Keratinocyte (primary cell): ENCODE measurements around the gene C17orf113. TPM values are rescaled to one million over a fixed set of nuclear protein-coding genes. Genes with fewer than 3 reads are reported as not detected.

Source experiments
- DNase-seq: peaks from one replicate; pipeline ENCODE4 v3.0.0-alpha.2; 2011; ENCODE audit warnings: low read depth, missing footprints, low spot score
- FAIRE-seq: peaks from 2 replicates; lab custom pipeline; 2011; peaks lifted over from hg19 to GRCh38; lab: Jason Lieb, UNC
- H2AFZ ChIP-seq: 2 replicates; pipeline ENCODE4 v1.6.0; 2012; ENCODE audit warnings: low read length, control low read depth, inconsistent platforms; ENCODE audit not compliant: control insufficient read depth
- H3K27ac ChIP-seq: 2 replicates; pipeline ENCODE4 v1.5.1; 2011; ENCODE audit warnings: low read length; ENCODE audit not compliant: control insufficient read depth, insufficient read depth
- H3K27me3 ChIP-seq: 3 replicates; pipeline ENCODE4 v1.6.0; 2011; ENCODE audit warnings: low read length; ENCODE audit not compliant: control insufficient read depth, insufficient read depth; ENCODE audit errors: extremely low read depth
- H3K36me3 ChIP-seq, 2 experiments: 2 replicates in 1 of 2; 3 replicates in 1 of 2; pipeline ENCODE4 v1.5.1; 2011; ENCODE audit warnings: low read length in 2 of 2, mild to moderate bottlenecking in 1 of 2; ENCODE audit not compliant: control insufficient read depth in 2 of 2, insufficient read depth in 2 of 2; ENCODE audit errors: extremely low read depth in 1 of 2
- H3K4me1 ChIP-seq: 3 replicates; pipeline ENCODE4 v1.5.1; 2011; ENCODE audit warnings: low read length; ENCODE audit not compliant: control insufficient read depth, insufficient read depth; ENCODE audit errors: extremely low read depth
- H3K4me2 ChIP-seq: 3 replicates; pipeline ENCODE4 v1.6.0; 2011; ENCODE audit warnings: low read depth, low read length; ENCODE audit not compliant: control insufficient read depth, insufficient read depth; ENCODE audit errors: extremely low read depth
- H3K4me3 ChIP-seq, 3 experiments: fragments of 200-600 bp in 1 of 3; sonication (generic) in 1 of 3; 2 replicates in 2 of 3; 3 replicates in 1 of 3; pipeline ENCODE4 v1.5.1; 2011 to 2016; ENCODE audit warnings: low read length in 3 of 3, mild to moderate bottlenecking in 3 of 3, control low read depth in 2 of 3, inconsistent platforms in 1 of 3, low read depth in 1 of 3, mixed read lengths in 1 of 3, mixed run types in 1 of 3, moderate library complexity in 1 of 3; ENCODE audit not compliant: control insufficient read depth in 2 of 3, insufficient read depth in 2 of 3; ENCODE audit errors: extremely low read depth in 1 of 3
- H3K79me2 ChIP-seq: 2 replicates; pipeline ENCODE4 v1.6.0; 2012; ENCODE audit warnings: low read length; ENCODE audit not compliant: control insufficient read depth, insufficient read depth
- H3K9ac ChIP-seq: 3 replicates; pipeline ENCODE4 v1.6.0; 2011; ENCODE audit warnings: low read length; ENCODE audit not compliant: control insufficient read depth, insufficient read depth; ENCODE audit errors: extremely low read depth
- H3K9me1 ChIP-seq: 3 replicates; pipeline ENCODE4 v1.6.0; 2011; ENCODE audit warnings: low read length; ENCODE audit not compliant: control insufficient read depth, insufficient read depth; ENCODE audit errors: extremely low read depth
- H3K9me3 ChIP-seq: 2 replicates; pipeline ENCODE4 v1.5.1; 2012; ENCODE audit warnings: low read depth, low read length; ENCODE audit not compliant: control insufficient read depth
- H4K20me1 ChIP-seq: 3 replicates; pipeline ENCODE4 v1.6.0; 2011; ENCODE audit warnings: low read length; ENCODE audit not compliant: control insufficient read depth, insufficient read depth; ENCODE audit errors: extremely low read depth
- CTCF ChIP-seq, 3 experiments: IDR thresholded peaks in 1 of 3; conservative IDR thresholded peaks in 1 of 3; optimal IDR thresholded peaks in 1 of 3; 2 replicates in 2 of 3; 3 replicates in 1 of 3; pipeline versions ENCODE3 to v1.5.1; 2011; ENCODE audit warnings: low read length in 3 of 3, mild to moderate bottlenecking in 3 of 3, moderate library complexity in 2 of 3, control low read depth in 1 of 3, inconsistent platforms in 1 of 3; ENCODE audit not compliant: insufficient read depth in 2 of 3; ENCODE audit errors: extremely low read depth in 1 of 3
- EZH2 ChIP-seq: IDR thresholded peaks from one replicate; pipeline ENCODE4 v1.6.1; 2012; ENCODE audit warnings: inconsistent platforms, mild to moderate bottlenecking, low read length, moderate library complexity
- dilution Hi-C: fragments of 300-500 bp; cut with MboI; formaldehyde crosslinking; loops from one replicate; pipeline ENCODE4 v1.7.0; 2020; ENCODE audit warnings: low sequenced_read_pairs; ENCODE audit not compliant: extremely low pct_ligation_motif_present
- polyA plus RNA-seq, 5 experiments: library from polyadenylated mRNA; depleted of rRNA in 3 of 5; stranded (reverse) in 3 of 5; stranded (forward) in 1 of 5; unstranded in 1 of 5; fragments of >200 nt; gene quantifications; 1 replicate in 1 of 5; 2 replicates in 3 of 5; 3 replicates in 1 of 5; pipeline versions ENCODE4 v1.2.1 to v1.2.3, GENCODE V29; 2011 to 2012; ENCODE audit warnings: missing spikeins in 2 of 5, low read depth in 1 of 5, low replicate concordance in 1 of 5

The C17orf113 gene
- polyA plus RNA-seq, 1 donor (not counting 4 experiments of a cell fraction or from before 2014, with no cell fraction given), result 0.12 TPM

- Histone ChIP-seq H3K9me3 (no peaks in the 10 kb centered on the region), H3K79me2 (no peaks in the 10 kb centered on the region), H4K20me1 (no peaks in the 10 kb centered on the region), H2AFZ (no peak overlapping the region), H3K27me3 (peaks cover 15% of the 10 kb centered on the region), H3K4me3 (no peak overlapping the region), H3K4me1 (peaks cover 8% of the 10 kb centered on the region), H3K27ac (no peak overlapping the region), H3K4me2 (no peak overlapping the region), H3K9me1 (no peaks in the 10 kb centered on the region), H3K36me3 (no peaks in the 10 kb centered on the region), H3K9ac (no peak overlapping the region)
- dilution Hi-C loops, result no loop called here
- DNase-seq (no peak), FAIRE-seq (no peak)
- TF ChIP-seq CTCF (optimal IDR thresholded peaks at IDR 0.05 in 1 of 3, IDR thresholded peaks at IDR 0.05 in 1 of 3, conservative IDR thresholded peaks at IDR 0.05 in 1 of 3; ENCODE audit: extremely low read depth in 1 of 3, insufficient read depth in 2 of 3, low read length in 3 of 3) (no peak), EZH2 (no peak)
These were observed 3.1 kb downstream of the C17orf113 start for GRCh38 chr17:42047343-42047742.

- no peak overlapping the region for H3K4me2 ChIP-seq
- H3K9me1 ChIP-seq, result no peaks in the 10 kb centered on the region
- no peaks in the 10 kb centered on the region for H4K20me1 ChIP-seq
- TF ChIP-seq EZH2 (no peak), CTCF (optimal IDR thresholded peaks at IDR 0.05 in 1 of 3, IDR thresholded peaks at IDR 0.05 in 1 of 3, conservative IDR thresholded peaks at IDR 0.05 in 1 of 3; ENCODE audit: extremely low read depth in 1 of 3, insufficient read depth in 2 of 3, low read length in 3 of 3) (no peak)
- H3K4me3 ChIP-seq, result no peak overlapping the region
- H3K9me3 ChIP-seq, result no peaks in the 10 kb centered on the region
- H3K36me3 ChIP-seq, result no peaks in the 10 kb centered on the region
- no peak overlapping the region for H3K27ac ChIP-seq
- no peak overlapping the region for H2AFZ ChIP-seq
- H3K9ac ChIP-seq, result no peak overlapping the region
- no peak for DNase-seq
- dilution Hi-C loops, result no loop called here
- no peaks in the 10 kb centered on the region for H3K79me2 ChIP-seq
- H3K27me3 ChIP-seq, result peaks cover 12% of the 10 kb centered on the region
- H3K4me1 ChIP-seq, result peaks cover 6% of the 10 kb centered on the region
- FAIRE-seq, result no peak
These were observed 4.7 kb downstream of the C17orf113 start for GRCh38 chr17:42045719-42046118.
